Activated T-cell treated with anti-CD3 and anti-CD28 coated beads for 48 hours (primary cell): ENCODE data around the gene ENPP3.
A peak's percentile ranks its signal among the peaks of the same experiment; 100 is the strongest.
"Not testable (repeated sequence)": the region's sequence is repeated elsewhere in the genome, so short reads cannot be mapped to it uniquely, and the experiment has no call there.

Experiments used
- DNase-seq: peaks from one replicate; pipeline ENCODE4 v3.0.0-alpha.2; 2020; ENCODE audit warnings: low read depth

Gene ENPP3

GRCh38 chr6:131687022-131687421 is 49.9 kb downstream of the ENPP3 start:
- DNase-seq = no peak

GRCh38 chr6:131688286-131688685 is 51.2 kb downstream of the ENPP3 start:
- DNase-seq = no peak

- DNase-seq = no peak
Observed at GRCh38 chr6:131692031-131692430, 54.9 kb downstream of the ENPP3 start.

GRCh38 chr6:131692589-131692988 is 55.5 kb downstream of the ENPP3 start:
- no peak for DNase-seq

- DNase-seq = no peak
Observed at GRCh38 chr6:131693384-131693783, 56.3 kb downstream of the ENPP3 start.

- peak; percentile 18 for DNase-seq
Observed at GRCh38 chr6:131694832-131695426, 57.8 kb downstream of the ENPP3 start.

GRCh38 chr6:131696956-131697355 is 59.9 kb downstream of the ENPP3 start:
- DNase-seq = no peak

GRCh38 chr6:131700851-131701250 is 63.7 kb downstream of the ENPP3 start:
- not testable (repeated sequence) for DNase-seq

- not testable (repeated sequence) for DNase-seq
Observed at GRCh38 chr6:131703905-131704304, 66.8 kb downstream of the ENPP3 start.

GRCh38 chr6:131710917-131711316 is 73.8 kb downstream of the ENPP3 start, which contains the start of gene CTAGE9:
Gene CTAGE9, minus strand, starts transcription at chr6:131711017. Its CDS starts 0 bp downstream, at chr6:131711017.
- DNase-seq = not testable (repeated sequence)

GRCh38 chr6:131715567-131715966 is 78.5 kb downstream of the ENPP3 start:
- not testable (repeated sequence) for DNase-seq

- no peak for DNase-seq
Observed at GRCh38 chr6:131717836-131718542, 80.9 kb downstream of the ENPP3 start.

- no peak for DNase-seq
Observed at GRCh38 chr6:131721161-131721560, 84.1 kb downstream of the ENPP3 start.

- no peak for DNase-seq
Observed at GRCh38 chr6:131724114-131724513, 87.0 kb downstream of the ENPP3 start.

- DNase-seq = no peak
Observed at GRCh38 chr6:131727467-131727866, 90.4 kb downstream of the ENPP3 start.

GRCh38 chr6:131727868-131728267 is 90.8 kb downstream of the ENPP3 start:
- no peak for DNase-seq

GRCh38 chr6:131728296-131728939 is 91.3 kb downstream of the ENPP3 start:
- DNase-seq = no peak

- no peak for DNase-seq
Observed at GRCh38 chr6:131729550-131729949, 92.4 kb downstream of the ENPP3 start.

- no peak for DNase-seq
Observed at GRCh38 chr6:131730264-131730663, 93.2 kb downstream of the ENPP3 start.

GRCh38 chr6:131731224-131731623 is 94.1 kb downstream of the ENPP3 start:
- no peak for DNase-seq

GRCh38 chr6:131733376-131734016 is 96.4 kb downstream of the ENPP3 start:
- DNase-seq = no peak

- DNase-seq = no peak
Observed at GRCh38 chr6:131736003-131736596, 99.0 kb downstream of the ENPP3 start.
